CD4-positive, CD25-positive, alpha-beta regulatory T cell (primary cell): ENCODE measurements around the gene ADAP2. TPM values are rescaled to one million over a fixed set of nuclear protein-coding genes. Genes with fewer than 3 reads are reported as not detected.

Experiments
- ATAC-seq, 2 donors: fragments of 150-1000 bp; cut with Tn5 transposase; one replicate each; pipeline ENCODE4 v1.10.0; 2021; ENCODE audit warnings: low read depth in 2 of 2, moderate number of reproducible peaks in 2 of 2, moderate library complexity in 1 of 2
- DNase-seq, 3 donors: peaks; one replicate each; pipeline versions ENCODE4 v3.0.0 to v3.0.0-alpha.2; 2012 to 2022; ENCODE audit warnings: mixed read lengths in 1 of 3
- H3K27ac ChIP-seq: one replicate; pipeline ENCODE4 v1.7.0; 2013; ENCODE audit warnings: mild to moderate bottlenecking, low read length; ENCODE audit not compliant: insufficient read depth, poor library complexity, severe bottlenecking
- H3K27me3 ChIP-seq: one replicate; pipeline ENCODE4 v1.7.0; 2013; ENCODE audit warnings: low read length; ENCODE audit not compliant: control insufficient read depth, insufficient read depth
- H3K36me3 ChIP-seq: one replicate; pipeline ENCODE4 v1.7.0; 2013; ENCODE audit warnings: mild to moderate bottlenecking, low read length, moderate library complexity; ENCODE audit not compliant: control insufficient read depth, insufficient read depth
- H3K4me1 ChIP-seq: 2 replicates; pipeline ENCODE4 v1.7.0; 2013; ENCODE audit warnings: mild to moderate bottlenecking, low read length; ENCODE audit not compliant: insufficient read depth, control insufficient read depth, poor library complexity, severe bottlenecking
- H3K4me3 ChIP-seq: one replicate; pipeline ENCODE4 v1.7.0; 2013; ENCODE audit warnings: low read depth, mild to moderate bottlenecking, low read length, moderate library complexity
- H3K9me3 ChIP-seq, 2 experiments: 1 replicate in 1 of 2; 2 replicates in 1 of 2; pipeline ENCODE4 v1.7.0; 2013; ENCODE audit warnings: low read length in 2 of 2, mild to moderate bottlenecking in 1 of 2, moderate library complexity in 1 of 2; ENCODE audit not compliant: control insufficient read depth in 2 of 2
- H3K27ac Mint-ChIP-seq, 3 donors: one replicate each; pipeline ENCODE4 v1.8.0; 2020 to 2022; ENCODE audit warnings: mild to moderate bottlenecking in 3 of 3, mixed read lengths in 3 of 3, moderate library complexity in 2 of 3
- H3K27me3 Mint-ChIP-seq: one replicate; pipeline ENCODE4 v1.8.0; 2022; ENCODE audit warnings: mild to moderate bottlenecking, mixed read lengths
- H3K36me3 Mint-ChIP-seq: one replicate; pipeline ENCODE4 v1.8.0; 2020; ENCODE audit warnings: mixed read lengths
- H3K4me1 Mint-ChIP-seq, 4 donors: one replicate each; pipeline ENCODE4 v1.8.0; 2020 to 2022; ENCODE audit warnings: mixed read lengths in 4 of 4, mild to moderate bottlenecking in 1 of 4
- H3K4me3 Mint-ChIP-seq, 4 donors: one replicate each; pipeline ENCODE4 v1.8.0; 2020 to 2022; ENCODE audit warnings: mild to moderate bottlenecking in 4 of 4, mixed read lengths in 4 of 4, moderate library complexity in 3 of 4
- H3K9me3 Mint-ChIP-seq, 7 donors: one replicate each; pipeline ENCODE4 v1.8.0; 2020 to 2022; ENCODE audit warnings: mixed read lengths in 7 of 7, mild to moderate bottlenecking in 3 of 7, moderate library complexity in 2 of 7
- polyA plus RNA-seq, 4 donors: library from polyadenylated mRNA; unstranded; fragments of 300-500 nt; fragmentation: Illumina TruSeq; gene quantifications; one replicate each; pipeline ENCODE4 v1.2.3, GENCODE V29; 2021
- total RNA-seq: library from RNA; stranded (reverse); gene quantifications from one replicate; pipeline ENCODE4 v1.2.3, GENCODE V29; 2022

ADAP2 gene
- total and polyA plus RNA-seq, 5 donors from 2014 or later, result 2.6 TPM; not detected in 4

- H3K4me3 Mint-ChIP-seq, result no peak overlapping the region
- Histone ChIP-seq H3K27ac (no peak overlapping the region), H3K36me3 (peaks cover 32% of the 10 kb centered on the region), H3K4me3 (no peak overlapping the region), H3K9me3 (no peaks in the 10 kb centered on the region), H3K4me1 (no peaks in the 10 kb centered on the region), H3K27me3 (no peaks in the 10 kb centered on the region)
- DNase-seq (no peak), ATAC-seq (no peak)
- H3K4me1 Mint-ChIP-seq, result no peaks in the 10 kb centered on the region
- H3K36me3 Mint-ChIP-seq, result peaks cover 30% of the 10 kb centered on the region
- no peak overlapping the region for H3K27ac Mint-ChIP-seq
- no peaks in the 10 kb centered on the region for H3K9me3 Mint-ChIP-seq
- no peaks in the 10 kb centered on the region for H3K27me3 Mint-ChIP-seq
These were observed 76.1 kb downstream of the ADAP2 start for GRCh38 chr17:30997842-30998241.

GRCh38 chr17:31002047-31002446 lies 80.3 kb downstream of the ADAP2 start:
- no peak overlapping the region for H3K4me3 Mint-ChIP-seq
- Histone ChIP-seq H3K9me3 (no peaks in the 10 kb centered on the region), H3K27me3 (no peaks in the 10 kb centered on the region), H3K4me1 (no peaks in the 10 kb centered on the region), H3K36me3 (peaks cover 27% of the 10 kb centered on the region), H3K4me3 (no peak overlapping the region), H3K27ac (no peak overlapping the region)
- DNase-seq (no peak), ATAC-seq (no peak)
- H3K27me3 Mint-ChIP-seq, result no peaks in the 10 kb centered on the region
- H3K36me3 Mint-ChIP-seq, result peaks cover 29% of the 10 kb centered on the region
- peaks cover 0 to 2% (median 0%) of the 10 kb centered on the region in 7 donors for H3K9me3 Mint-ChIP-seq
- peaks cover 0 to 5% (median 4%) of the 10 kb centered on the region in 4 donors for H3K4me1 Mint-ChIP-seq
- peak overlapping the region in 1 of 3 donors; percentile 65 for H3K27ac Mint-ChIP-seq

GRCh38 chr17:31003225-31003866 lies 81.6 kb downstream of the ADAP2 start:
- Mint-ChIP-seq H3K27ac (no peak overlapping the region), H3K4me3 (peak overlapping the region in 1 of 4 donors; percentile 6), H3K27me3 (no peaks in the 10 kb centered on the region), H3K9me3 (peaks cover 0 to 2% (median 0%) of the 10 kb centered on the region in 7 donors), H3K36me3 (peaks cover 20% of the 10 kb centered on the region), H3K4me1 (peaks cover 8 to 15% (median 9%) of the 10 kb centered on the region in 4 donors)
- Histone ChIP-seq H3K27ac (no peak overlapping the region), H3K36me3 (peaks cover 15% of the 10 kb centered on the region), H3K9me3 (no peaks in the 10 kb centered on the region), H3K4me1 (peaks cover 5% of the 10 kb centered on the region), H3K4me3 (no peak overlapping the region), H3K27me3 (no peaks in the 10 kb centered on the region)
- ATAC-seq (no peak), DNase-seq (no peak)

GRCh38 chr17:31004160-31004559 lies 82.4 kb downstream of the ADAP2 start:
- DNase-seq (no peak), ATAC-seq (no peak)

GRCh38 chr17:31007695-31008373 lies 86.1 kb downstream of the ADAP2 start:
- Histone ChIP-seq H3K27me3 (no peaks in the 10 kb centered on the region), H3K4me3 (peak overlapping the region; percentile 72), H3K27ac (peak overlapping the region; percentile 60), H3K9me3 (no peaks in the 10 kb centered on the region), H3K4me1 (peaks cover 12% of the 10 kb centered on the region), H3K36me3 (no peaks in the 10 kb centered on the region)
- Mint-ChIP-seq H3K27me3 (no peaks in the 10 kb centered on the region), H3K36me3 (peaks cover 5% of the 10 kb centered on the region), H3K4me1 (peaks cover 16 to 27% (median 21%) of the 10 kb centered on the region in 4 donors), H3K9me3 (peaks cover 0 to 2% (median 0%) of the 10 kb centered on the region in 7 donors), H3K27ac (peak overlapping the region; percentile 89 to 97 (median 96)), H3K4me3 (peak overlapping the region; percentile 93 to 97 (median 94))
- ATAC-seq (no peak), DNase-seq (no peak)

More at GRCh38 chr17:31004160-31004559, 82.4 kb downstream of the ADAP2 start:
- Mint-ChIP-seq H3K36me3 (peaks cover 20% of the 10 kb centered on the region), H3K27me3 (no peaks in the 10 kb centered on the region), H3K9me3 (peaks cover 0 to 2% (median 0%) of the 10 kb centered on the region in 7 donors), H3K27ac (peak overlapping the region in 1 of 3 donors; percentile 48), H3K4me3 (no peak overlapping the region), H3K4me1 (peaks cover 8 to 15% (median 13%) of the 10 kb centered on the region in 4 donors)
- no peaks in the 10 kb centered on the region for H3K9me3 ChIP-seq
- no peak overlapping the region for H3K4me3 ChIP-seq
- no peak overlapping the region for H3K27ac ChIP-seq
- H3K4me1 ChIP-seq, result peaks cover 10% of the 10 kb centered on the region
- no peaks in the 10 kb centered on the region for H3K27me3 ChIP-seq
- H3K36me3 ChIP-seq, result peaks cover 7% of the 10 kb centered on the region

- H3K4me1 ChIP-seq, result peaks cover 12% of the 10 kb centered on the region
- H3K9me3 Mint-ChIP-seq, result peaks cover 0 to 2% (median 0%) of the 10 kb centered on the region in 7 donors
- H3K27ac Mint-ChIP-seq, result peak overlapping the region; percentile 92 to 97 (median 96)
- H3K27ac ChIP-seq, result peak overlapping the region; percentile 60
- H3K4me3 ChIP-seq, result peak overlapping the region; percentile 80
- H3K4me3 Mint-ChIP-seq, result peak overlapping the region; percentile 93 to 97 (median 94)
- H3K27me3 ChIP-seq, result no peaks in the 10 kb centered on the region
- no peaks in the 10 kb centered on the region for H3K27me3 Mint-ChIP-seq
- ATAC-seq (peak; percentile 69 to 72), DNase-seq (peak; percentile 40 to 65 (median 61))
- H3K4me1 Mint-ChIP-seq, result peaks cover 16 to 27% (median 22%) of the 10 kb centered on the region in 4 donors
- peaks cover 5% of the 10 kb centered on the region for H3K36me3 Mint-ChIP-seq
- no peaks in the 10 kb centered on the region for H3K36me3 ChIP-seq
- H3K9me3 ChIP-seq, result no peaks in the 10 kb centered on the region
These were observed 86.8 kb downstream of the ADAP2 start for GRCh38 chr17:31008374-31009041.
